ENCODE results near the gene MRPS31. TPM values are rescaled to one million over a fixed set of nuclear protein-coding genes. Genes with fewer than 3 reads are reported as not detected.

The MRPS31 gene
- polyA plus RNA-seq, 1 experiment: 7.6 TPM

GRCh38 chr13:40781717-40782116, 10.7 kb upstream of the MRPS31 start:
- H3K4me3 ChIP-seq (ENCODE audit: low read depth, low read length): no peak overlapping the region
- H3K36me3 ChIP-seq (ENCODE audit: control insufficient read depth, insufficient read depth, low read length): no peaks in the 10 kb centered on the region
- CTCF ChIA-PET: no interaction called here
- POLR2A ChIA-PET: no interaction called here
- TF ChIP-seq CTCF (IDR thresholded peaks at IDR 0.05; ENCODE audit: insufficient read depth, low read depth, low read length): no peak
- DNase-seq (ENCODE audit: low read depth): no peak
- H3K27me3 ChIP-seq (ENCODE audit: control insufficient read depth, insufficient read depth, low read length): no peaks in the 10 kb centered on the region

DNA sequence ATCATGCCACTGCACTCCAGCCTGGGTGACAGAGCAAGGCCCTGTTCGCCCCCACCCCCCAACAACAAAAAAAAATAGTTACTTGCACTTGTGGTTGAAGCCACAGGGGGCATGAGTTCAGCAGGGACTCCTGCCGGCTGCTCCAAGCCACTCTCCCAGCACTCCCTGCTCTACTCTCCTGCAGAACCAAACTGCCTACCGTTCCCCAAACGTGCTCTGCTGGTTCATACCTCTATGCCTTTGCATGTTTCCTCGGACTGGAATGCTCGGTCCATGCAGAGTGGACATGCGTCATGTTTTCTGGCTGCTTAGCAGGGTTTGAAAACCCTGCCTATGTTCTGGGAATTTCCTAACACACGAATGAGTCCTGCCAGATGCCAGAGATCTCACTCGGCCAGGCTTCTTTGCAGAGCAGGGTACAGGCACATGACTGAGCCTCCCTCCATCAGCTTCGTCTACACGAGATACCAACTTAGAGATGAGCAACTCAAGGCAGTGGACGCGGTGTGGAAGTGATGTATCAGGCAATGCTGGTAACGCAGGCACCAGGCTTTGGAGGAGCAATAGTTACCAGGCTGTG, 9.9 kb upstream of the MRPS31 start:
- ChIA-PET CTCF (no interaction called here), POLR2A (no interaction called here)
- TF ChIP-seq CTCF (IDR thresholded peaks at IDR 0.05; ENCODE audit: insufficient read depth, low read depth, low read length): peak; percentile 11; the same call in 1 of the 2 replicates
- Histone ChIP-seq H3K36me3 (ENCODE audit: control insufficient read depth, insufficient read depth, low read length) (no peaks in the 10 kb centered on the region), H3K4me3 (ENCODE audit: low read depth, low read length) (no peak overlapping the region), H3K27me3 (ENCODE audit: control insufficient read depth, insufficient read depth, low read length) (no peaks in the 10 kb centered on the region)
- DNase-seq (ENCODE audit: low read depth): no peak

- CTCF ChIA-PET: interaction anchor here (0.6 to 1.8 kb wide), 6 partner anchors 9 to 1096 kb away, joined by 3 to 8 read pairs (median 4); partner anchors contain the start of gene SLC25A15
These were observed 8.9 kb upstream of the MRPS31 start for GRCh38 chr13:40779796-40780285.

DNA sequence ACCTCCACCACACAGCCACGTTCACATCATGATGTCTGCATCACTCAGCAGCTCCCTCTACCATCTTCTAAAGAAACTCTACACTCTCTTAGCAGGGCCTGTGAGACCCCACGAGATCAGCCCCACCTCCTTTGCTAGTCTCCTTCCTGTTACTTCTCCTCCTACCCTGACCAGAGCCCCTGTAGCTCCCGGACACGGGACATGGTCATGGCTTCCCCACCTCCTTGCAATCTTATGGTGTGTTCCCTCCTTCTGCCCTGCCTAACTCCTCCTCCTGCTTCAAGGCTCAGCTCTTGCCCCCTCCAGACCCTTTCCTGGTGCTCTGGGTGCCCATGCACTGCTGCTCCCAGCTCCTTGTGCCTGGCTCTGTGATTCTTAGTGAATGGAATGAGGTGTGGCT, 8.1 kb upstream of the MRPS31 start:
- TF ChIP-seq CTCF (IDR thresholded peaks at IDR 0.05; ENCODE audit: insufficient read depth, low read depth, low read length): no peak
- Histone ChIP-seq H3K36me3 (ENCODE audit: control insufficient read depth, insufficient read depth, low read length) (no peaks in the 10 kb centered on the region), H3K27me3 (ENCODE audit: control insufficient read depth, insufficient read depth, low read length) (no peaks in the 10 kb centered on the region), H3K4me3 (ENCODE audit: low read depth, low read length) (no peak overlapping the region)
- CTCF ChIA-PET: interaction anchor here (1.8 to 5.4 kb wide), 2 partner anchors 8 to 35 kb away, joined by 8 to 61 read pairs; partner anchors contain the start of gene SLC25A15
- POLR2A ChIA-PET: no interaction called here
- DNase-seq (ENCODE audit: low read depth): no peak

More at GRCh38 chr13:40779796-40780285, 8.9 kb upstream of the MRPS31 start:
- Histone ChIP-seq H3K27me3 (ENCODE audit: control insufficient read depth, insufficient read depth, low read length) (no peaks in the 10 kb centered on the region), H3K36me3 (ENCODE audit: control insufficient read depth, insufficient read depth, low read length) (no peaks in the 10 kb centered on the region), H3K4me3 (ENCODE audit: low read depth, low read length) (no peak overlapping the region)
- DNase-seq (ENCODE audit: low read depth): no peak
- no peak for TF ChIP-seq CTCF (IDR thresholded peaks at IDR 0.05; ENCODE audit: insufficient read depth, low read depth, low read length)
- POLR2A ChIA-PET: no interaction called here

- Histone ChIP-seq H3K4me3 (ENCODE audit: low read depth, low read length) (no peak overlapping the region), H3K27me3 (ENCODE audit: control insufficient read depth, insufficient read depth, low read length) (no peaks in the 10 kb centered on the region), H3K36me3 (ENCODE audit: control insufficient read depth, insufficient read depth, low read length) (no peaks in the 10 kb centered on the region)
- CTCF ChIA-PET: interaction anchor here (0.6 to 5.4 kb wide), 25 partner anchors 9 to 1722 kb away, joined by 3 to 61 read pairs (median 3); partner anchors contain the start of gene SLC25A15
- no peak for DNase-seq (ENCODE audit: low read depth)
- TF ChIP-seq CTCF (IDR thresholded peaks at IDR 0.05; ENCODE audit: insufficient read depth, low read depth, low read length): no peak
- POLR2A ChIA-PET: no interaction called here
These were observed 6.8 kb upstream of the MRPS31 start for GRCh38 chr13:40777809-40778175.
